ENCODE results near the gene VASH1.

The VASH1 gene

GRCh38 chr14:76832503-76832988 lies 71.3 kb downstream of the VASH1 start:
- no peak for DNase-seq (ENCODE audit: insufficient read length, low spot score)
- TF ChIP-seq POLR2A (IDR thresholded peaks at IDR 0.05; ENCODE audit: low read depth, low read length): no peak
- FAIRE-seq: no peak
